ENCODE measurements around the gene LTF. TPM values are rescaled to one million over a fixed set of nuclear protein-coding genes. Genes with fewer than 3 reads are reported as not detected.
"Not testable (repeated sequence)": the region's sequence is repeated elsewhere in the genome, so short reads cannot be mapped to it uniquely, and the experiment has no call there.

Gene LTF
- total and polyA plus RNA-seq, 2 of the 13 experiments (the other 11 are each of a cell fraction or from before 2014, with no cell fraction given), result not detected

GRCh38 chr3:46495901-46496456 is 31.3 kb upstream of the LTF start (continued):
- TF ChIP-seq ADNP (CRISPR knock-in tag; IDR thresholded peaks at IDR 0.05), result no peak
- no peak for TF ChIP-seq ZNF460 (CRISPR knock-in tag; IDR thresholded peaks at IDR 0.05; ENCODE audit: borderline replicate concordance)

GRCh38 chr3:46494491-46494890 is 29.8 kb upstream of the LTF start:
- H3K27ac ChIP-seq (ENCODE audit: extremely low read length, insufficient read depth, low read length); H3K36me3 ChIP-seq (replicated peaks in 1 of 2; ENCODE audit: control insufficient read depth in 1 of 2, insufficient read depth in 2 of 2, low read length in 2 of 2); H3K9me3 ChIP-seq (ENCODE audit: low read length); intact Hi-C loops (cut with micrococcal nuclease; ENCODE audit: unreplicated experiment); ATAC-seq; H3K79me2 ChIP-seq (ENCODE audit: insufficient read depth, low read length); H4K20me1 ChIP-seq (ENCODE audit: insufficient read depth, low read length); CTCF ChIA-PET (ENCODE audit: low intra/inter-chr PET ratio, low total read pairs); H3K9ac ChIP-seq (ENCODE audit: insufficient read depth, low read depth, low read length); H3K4me2 ChIP-seq (ENCODE audit: low read depth, low read length); FAIRE-seq; POLR2A ChIA-PET; BruUV-seq (replicated peaks); H2AFZ ChIP-seq (ENCODE audit: low read length); H3K4me3 ChIP-seq (replicated peaks in 1 of 3; ENCODE audit: insufficient read depth in 1 of 3, low read depth in 2 of 3, low read length in 3 of 3); DNase-seq (ENCODE audit: low spot score); H3K27me3 ChIP-seq (ENCODE audit: control insufficient read depth in 1 of 2, insufficient read depth in 2 of 2, low read length in 2 of 2): not testable (repeated sequence)
- 88% methylated on average over 11 of the region's 33 CpGs for WGBS (ENCODE audit: low lambda C conversion rate)
- in situ Hi-C loops (cut with HindIII; ENCODE audit: extremely low pct_ligation_motif_present, low pct_unique_long_range_greater_than_20kb), result loop anchor here (5.0 kb wide), 1 partner anchor 63 kb away; no protein-coding TSS in a partner anchor
- peaks cover 13% of the 10 kb centered on the region for H3K4me1 ChIP-seq (ENCODE audit: insufficient read depth, low read length)

GRCh38 chr3:46492890-46493547 is 28.3 kb upstream of the LTF start:
- no TSS peak for BruUV-seq (replicated peaks)
- H2AFZ ChIP-seq (ENCODE audit: low read length), result no peak overlapping the region
- no peak overlapping the region for H3K27ac ChIP-seq (ENCODE audit: extremely low read length, insufficient read depth, low read length)
- DNase-seq (ENCODE audit: low spot score) (no peak), ATAC-seq (no peak), FAIRE-seq (no peak)
- H3K9me3 ChIP-seq (ENCODE audit: low read length), result no peaks in the 10 kb centered on the region
- 0 out of 2 replicates have a peak, but pooled peaks cover 3% of the 10 kb centered on the region for H4K20me1 ChIP-seq (ENCODE audit: insufficient read depth, low read length)
- H3K4me2 ChIP-seq (ENCODE audit: low read depth, low read length), result no peak overlapping the region
- no peaks in the 10 kb centered on the region for H3K79me2 ChIP-seq (ENCODE audit: insufficient read depth, low read length)
- CTCF ChIA-PET (ENCODE audit: low intra/inter-chr PET ratio, low total read pairs), result no interaction called here
- no peak for TF ChIP-seq ZNF543 (CRISPR knock-in tag; IDR thresholded peaks at IDR 0.05)
- no peak for TF ChIP-seq ZNF10 (CRISPR knock-in tag; IDR thresholded peaks at IDR 0.05; ENCODE audit: borderline replicate concordance, low read depth)
- no peak for TF ChIP-seq CTCF (CRISPR knock-in tag; IDR thresholded peaks at IDR 0.05)
- no peak for TF ChIP-seq XBP1 (CRISPR knock-in tag; IDR thresholded peaks at IDR 0.05)
- no peak for TF ChIP-seq ZNF354B (CRISPR knock-in tag; IDR thresholded peaks at IDR 0.05)
- in situ Hi-C loops (cut with HindIII; ENCODE audit: extremely low pct_ligation_motif_present, low pct_unique_long_range_greater_than_20kb), result loop anchor here (5.0 kb wide), 1 partner anchor 64 kb away; no protein-coding TSS in a partner anchor
- no peaks in the 10 kb centered on the region; a peak in 1 of 5 replicates for H3K27me3 ChIP-seq (ENCODE audit: control insufficient read depth in 1 of 2, insufficient read depth in 2 of 2, low read length in 2 of 2)
- no peak overlapping the region for H3K9ac ChIP-seq (ENCODE audit: insufficient read depth, low read depth, low read length)
- POLR2A ChIA-PET, result no interaction called here
- intact Hi-C loops (cut with micrococcal nuclease; ENCODE audit: unreplicated experiment), result no loop called here
- no peaks in the 10 kb centered on the region for H3K36me3 ChIP-seq (replicated peaks in 1 of 2; ENCODE audit: control insufficient read depth in 1 of 2, insufficient read depth in 2 of 2, low read length in 2 of 2)
- 48% methylated on average over 6 of the region's 6 CpGs for WGBS (ENCODE audit: low lambda C conversion rate)
- peaks cover 13% of the 10 kb centered on the region for H3K4me1 ChIP-seq (ENCODE audit: insufficient read depth, low read length)
- H3K4me3 ChIP-seq (replicated peaks in 1 of 3; ENCODE audit: insufficient read depth in 1 of 3, low read depth in 2 of 3, low read length in 3 of 3), result no peak overlapping the region

All from HepG2 (cell line).